Measurements from ENCODE around the gene CDC42SE1.

- TF ChIP-seq, protein P1, sequence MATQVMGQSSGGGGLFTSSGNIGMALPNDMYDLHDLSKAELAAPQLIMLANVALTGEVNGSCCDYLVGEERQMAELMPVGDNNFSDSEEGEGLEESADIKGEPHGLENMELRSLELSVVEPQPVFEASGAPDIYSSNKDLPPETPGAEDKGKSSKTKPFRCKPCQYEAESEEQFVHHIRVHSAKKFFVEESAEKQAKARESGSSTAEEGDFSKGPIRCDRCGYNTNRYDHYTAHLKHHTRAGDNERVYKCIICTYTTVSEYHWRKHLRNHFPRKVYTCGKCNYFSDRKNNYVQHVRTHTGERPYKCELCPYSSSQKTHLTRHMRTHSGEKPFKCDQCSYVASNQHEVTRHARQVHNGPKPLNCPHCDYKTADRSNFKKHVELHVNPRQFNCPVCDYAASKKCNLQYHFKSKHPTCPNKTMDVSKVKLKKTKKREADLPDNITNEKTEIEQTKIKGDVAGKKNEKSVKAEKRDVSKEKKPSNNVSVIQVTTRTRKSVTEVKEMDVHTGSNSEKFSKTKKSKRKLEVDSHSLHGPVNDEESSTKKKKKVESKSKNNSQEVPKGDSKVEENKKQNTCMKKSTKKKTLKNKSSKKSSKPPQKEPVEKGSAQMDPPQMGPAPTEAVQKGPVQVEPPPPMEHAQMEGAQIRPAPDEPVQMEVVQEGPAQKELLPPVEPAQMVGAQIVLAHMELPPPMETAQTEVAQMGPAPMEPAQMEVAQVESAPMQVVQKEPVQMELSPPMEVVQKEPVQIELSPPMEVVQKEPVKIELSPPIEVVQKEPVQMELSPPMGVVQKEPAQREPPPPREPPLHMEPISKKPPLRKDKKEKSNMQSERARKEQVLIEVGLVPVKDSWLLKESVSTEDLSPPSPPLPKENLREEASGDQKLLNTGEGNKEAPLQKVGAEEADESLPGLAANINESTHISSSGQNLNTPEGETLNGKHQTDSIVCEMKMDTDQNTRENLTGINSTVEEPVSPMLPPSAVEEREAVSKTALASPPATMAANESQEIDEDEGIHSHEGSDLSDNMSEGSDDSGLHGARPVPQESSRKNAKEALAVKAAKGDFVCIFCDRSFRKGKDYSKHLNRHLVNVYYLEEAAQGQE (IDR thresholded peaks at IDR 0.05; ENCODE audit: insufficient read depth in 1 of 2, low read depth in 2 of 2, low read length in 1 of 2): no peak
- TF ChIP-seq POLR2AphosphoS5 (IDR thresholded peaks at IDR 0.05; ENCODE audit: low read depth, low read length) (no peak), CTCF (IDR thresholded peaks at IDR 0.05) (no peak), SIN3A (IDR thresholded peaks at IDR 0.05; ENCODE audit: borderline replicate concordance, insufficient read depth, low read depth, low read length) (no peak)
Observed at GRCh38 chr1:151007853-151008243, 51.6 kb downstream of the CDC42SE1 start.

All from Panc1 (cell line).